Activated CD4-positive, alpha-beta T cell treated with anti-CD3 and anti-CD28 coated beads, Interleukin-10, Interleukin-2, amounts not matched to agents 100 ng/mL and 50 ng/mL, durations not matched to agents 16 hours and 8 hours (primary cell): ENCODE measurements around the gene ADGRD1.

Experiments used
- DNase-seq: peaks from one replicate; pipeline ENCODE4 v3.0.0-alpha.2; 2020

Gene ADGRD1

GRCh38 chr12:131076791-131077747 is 123.4 kb downstream of the ADGRD1 start:
- no peak for DNase-seq

- DNase-seq = no peak
Observed at GRCh38 chr12:131077931-131078391, 124.3 kb downstream of the ADGRD1 start.

- no peak for DNase-seq
Observed at GRCh38 chr12:131082290-131083194, 128.8 kb downstream of the ADGRD1 start.

GRCh38 chr12:131084341-131085011 is 130.8 kb downstream of the ADGRD1 start:
- DNase-seq = no peak

- DNase-seq = no peak
Observed at GRCh38 chr12:131085125-131085815, 131.6 kb downstream of the ADGRD1 start.

GRCh38 chr12:131085816-131086591 is 132.3 kb downstream of the ADGRD1 start:
- DNase-seq = no peak

GRCh38 chr12:131087302-131087818 is 133.7 kb downstream of the ADGRD1 start:
- DNase-seq = no peak

- DNase-seq = no peak
Observed at GRCh38 chr12:131087991-131088700, 134.4 kb downstream of the ADGRD1 start.

- DNase-seq = no peak
Observed at GRCh38 chr12:131088701-131089530, 135.2 kb downstream of the ADGRD1 start.

GRCh38 chr12:131089531-131090273 is 136.0 kb downstream of the ADGRD1 start:
- no peak for DNase-seq

- no peak for DNase-seq
Observed at GRCh38 chr12:131090274-131091210, 136.8 kb downstream of the ADGRD1 start.

GRCh38 chr12:131091413-131091975 is 137.8 kb downstream of the ADGRD1 start:
- peak; percentile 72 for DNase-seq

GRCh38 chr12:131091976-131092691 is 138.4 kb downstream of the ADGRD1 start:
- peak; percentile 6 for DNase-seq

- peak; percentile 80 for DNase-seq
Observed at GRCh38 chr12:131092901-131093603, 139.3 kb downstream of the ADGRD1 start.

- no peak for DNase-seq
Observed at GRCh38 chr12:131093604-131093955, 139.9 kb downstream of the ADGRD1 start.
